ENCODE results near the gene SLC6A11. TPM values are rescaled to one million over a fixed set of nuclear protein-coding genes. Genes with fewer than 3 reads are reported as not detected.
A peak's percentile ranks its signal among the peaks of the same experiment; 100 is the strongest.

SLC6A11 gene
- total RNA-seq, 1 experiment from 2014 or later = 1.5 TPM

DNA sequence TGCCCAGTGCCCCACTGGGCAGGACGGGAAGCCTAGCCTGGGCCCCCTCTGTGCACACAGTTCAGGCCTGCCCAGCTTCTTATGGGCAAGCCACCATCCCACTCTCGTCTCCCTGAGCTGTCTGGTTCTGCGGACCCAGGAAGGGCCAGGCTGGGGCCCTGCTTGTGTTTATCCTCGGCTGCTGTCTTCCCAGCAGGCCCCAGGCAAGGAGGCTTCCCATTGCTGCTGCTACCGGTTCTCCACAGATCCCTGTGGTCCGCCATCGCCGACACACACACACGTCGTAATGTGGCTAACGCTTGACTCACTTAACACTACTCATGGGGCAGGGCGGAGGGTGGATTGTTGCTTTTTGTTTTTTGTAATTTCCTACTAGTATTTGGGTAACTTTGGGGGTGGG lies 124.1 kb downstream of the SLC6A11 start:
- Histone ChIP-seq H3K23me2 (ENCODE audit: insufficient read length, low read depth, low read length, poor library complexity, severe bottlenecking) (no peaks in the 10 kb centered on the region), H2AFZ (ENCODE audit: low read length) (no peak overlapping the region), H3K14ac (ENCODE audit: insufficient read depth, low read length) (no peak overlapping the region), H2BK5ac (ENCODE audit: insufficient read length, low read length) (no peak overlapping the region), H4K20me1 (ENCODE audit: control insufficient read depth, insufficient read depth, insufficient read length) (no peaks in the 10 kb centered on the region), H2BK120ac (ENCODE audit: low read depth, low read length, poor library complexity, severe bottlenecking) (no peak overlapping the region), H3K9me3 (ENCODE audit: control insufficient read depth, low read depth, low read length) (no peaks in the 10 kb centered on the region), H2AK5ac (ENCODE audit: insufficient read length, low read length) (no peak overlapping the region), H3K4ac (ENCODE audit: low read depth, low read length) (no peak overlapping the region), H3K79me1 (ENCODE audit: insufficient read depth, low read depth, low read length, poor library complexity, severe bottlenecking) (no peaks in the 10 kb centered on the region), H3K9ac (ENCODE audit: extremely low read depth, insufficient read length, low read length) (no peak overlapping the region), H4K91ac (ENCODE audit: insufficient read length, low read depth, low read length) (no peak overlapping the region), H3K18ac (ENCODE audit: insufficient read length, low read depth, low read length) (no peak overlapping the region), H4K8ac (replicated peaks; ENCODE audit: insufficient read length, low read depth, low read length) (no peak overlapping the region), H2BK12ac (ENCODE audit: insufficient read length, low read depth, low read length) (no peak overlapping the region), H3K23ac (ENCODE audit: insufficient read length, low read depth, low read length) (no peak overlapping the region), H3K4me1 (ENCODE audit: insufficient read depth, low read length) (no peaks in the 10 kb centered on the region), H3K4me2 (ENCODE audit: insufficient read depth, insufficient read length, low read length) (no peak overlapping the region), H3K79me2 (ENCODE audit: insufficient read depth, low read length) (no peaks in the 10 kb centered on the region), H3K56ac (ENCODE audit: insufficient read length, low read depth, low read length) (no peak overlapping the region), H4K5ac (ENCODE audit: insufficient read length, low read depth, low read length) (no peak overlapping the region), H3T11ph (ENCODE audit: low read length) (no peak overlapping the region), H3K27ac (ENCODE audit: insufficient read length, low read depth, low read length) (no peak overlapping the region), H2BK15ac (ENCODE audit: low read depth, low read length) (no peak overlapping the region), H2BK20ac (ENCODE audit: low read depth, low read length, poor library complexity, severe bottlenecking) (no peak overlapping the region), H3K27me3 (ENCODE audit: insufficient read depth, low read length) (no peaks in the 10 kb centered on the region)
- no peak for DNase-seq
- TF ChIP-seq, protein P1, sequence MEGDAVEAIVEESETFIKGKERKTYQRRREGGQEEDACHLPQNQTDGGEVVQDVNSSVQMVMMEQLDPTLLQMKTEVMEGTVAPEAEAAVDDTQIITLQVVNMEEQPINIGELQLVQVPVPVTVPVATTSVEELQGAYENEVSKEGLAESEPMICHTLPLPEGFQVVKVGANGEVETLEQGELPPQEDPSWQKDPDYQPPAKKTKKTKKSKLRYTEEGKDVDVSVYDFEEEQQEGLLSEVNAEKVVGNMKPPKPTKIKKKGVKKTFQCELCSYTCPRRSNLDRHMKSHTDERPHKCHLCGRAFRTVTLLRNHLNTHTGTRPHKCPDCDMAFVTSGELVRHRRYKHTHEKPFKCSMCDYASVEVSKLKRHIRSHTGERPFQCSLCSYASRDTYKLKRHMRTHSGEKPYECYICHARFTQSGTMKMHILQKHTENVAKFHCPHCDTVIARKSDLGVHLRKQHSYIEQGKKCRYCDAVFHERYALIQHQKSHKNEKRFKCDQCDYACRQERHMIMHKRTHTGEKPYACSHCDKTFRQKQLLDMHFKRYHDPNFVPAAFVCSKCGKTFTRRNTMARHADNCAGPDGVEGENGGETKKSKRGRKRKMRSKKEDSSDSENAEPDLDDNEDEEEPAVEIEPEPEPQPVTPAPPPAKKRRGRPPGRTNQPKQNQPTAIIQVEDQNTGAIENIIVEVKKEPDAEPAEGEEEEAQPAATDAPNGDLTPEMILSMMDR (conservative IDR thresholded peaks at IDR 0.05) = no peak
- H3K4me3 Mint-ChIP-seq = no peak overlapping the region
- H3K36me3 Mint-ChIP-seq (ENCODE audit: insufficient read depth in 1 of 3, low read depth in 3 of 3) = peaks cover 2 to 6% (median 3%) of the 10 kb centered on the region in 3 experiments; a peak in 3 of 7 replicates
- H3K27me3 Mint-ChIP-seq (ENCODE audit: low read depth) = peaks cover 12% of the 10 kb centered on the region
- no CpG with 5 or more reads among the region's 12 CpGs for WGBS (ENCODE audit: extremely low coverage, insufficient read length, low lambda C conversion rate)
- H3K9me3 Mint-ChIP-seq = peaks cover 12 to 13% of the 10 kb centered on the region in 2 experiments
- H3K27ac Mint-ChIP-seq = peak overlapping the region in 1 of 3 experiments; percentile 41; a peak in 1 of 7 replicates
- peaks cover 7 to 11% of the 10 kb centered on the region in 2 experiments for H3K4me1 Mint-ChIP-seq
